NCI-H1092 (cell line): ENCODE results near the gene RPRD1A.
"Not testable (repeated sequence)": the region's sequence is repeated elsewhere in the genome, so short reads cannot be mapped to it uniquely, and the experiment has no call there.

Experiments
- DNase-seq: peaks from one replicate; lab custom pipeline; 2025; lab: John Stamatoyannopoulos, UW

The RPRD1A gene

GRCh38 chr18:35968278-35968880, 99.0 kb downstream of the RPRD1A start:
- no peak for DNase-seq

- DNase-seq = not testable (repeated sequence)
These were observed 99.5 kb downstream of the RPRD1A start for GRCh38 chr18:35967866-35968265.

GRCh38 chr18:35964319-35964718, 103.0 kb downstream of the RPRD1A start:
- DNase-seq = no peak

DNA sequence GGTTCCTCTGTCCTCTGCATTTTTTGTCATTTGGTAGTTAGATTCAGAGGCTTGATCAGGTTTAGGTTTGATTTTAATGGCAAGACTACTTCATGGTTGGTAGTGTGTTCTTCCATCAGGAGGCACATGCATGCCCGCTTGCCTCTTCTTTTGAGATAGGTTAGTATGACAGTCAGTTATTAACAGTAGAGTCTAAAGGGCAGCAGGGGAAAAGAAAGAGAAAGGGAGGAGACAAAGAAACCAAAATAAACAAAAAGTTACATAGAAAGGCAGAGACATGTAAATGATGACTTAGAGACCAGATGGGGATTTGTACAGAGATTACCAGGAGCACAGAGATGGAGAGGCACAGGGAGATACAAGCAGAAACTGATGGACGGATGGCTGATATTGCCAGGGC, 105.0 kb downstream of the RPRD1A start:
- no peak for DNase-seq

DNA sequence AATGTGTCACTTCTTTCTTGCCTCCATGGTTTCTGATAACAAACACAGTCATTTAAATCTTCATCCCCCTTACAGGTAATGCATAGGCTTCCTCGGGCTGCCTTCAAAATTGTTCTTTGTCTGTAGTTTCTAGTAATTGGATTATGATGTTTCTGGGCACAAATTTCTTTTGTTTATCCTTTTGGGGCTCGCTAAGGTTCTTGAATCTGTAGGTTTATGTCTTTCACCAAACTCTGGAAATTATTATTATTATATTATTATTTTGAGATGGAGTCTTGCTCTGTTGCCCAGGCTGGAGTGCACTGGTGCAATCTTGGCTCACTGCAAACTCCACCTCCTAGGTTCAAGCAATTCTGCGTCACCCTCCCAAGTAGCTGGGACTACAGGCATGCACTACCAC, 111.1 kb downstream of the RPRD1A start:
- DNase-seq = no peak

DNA sequence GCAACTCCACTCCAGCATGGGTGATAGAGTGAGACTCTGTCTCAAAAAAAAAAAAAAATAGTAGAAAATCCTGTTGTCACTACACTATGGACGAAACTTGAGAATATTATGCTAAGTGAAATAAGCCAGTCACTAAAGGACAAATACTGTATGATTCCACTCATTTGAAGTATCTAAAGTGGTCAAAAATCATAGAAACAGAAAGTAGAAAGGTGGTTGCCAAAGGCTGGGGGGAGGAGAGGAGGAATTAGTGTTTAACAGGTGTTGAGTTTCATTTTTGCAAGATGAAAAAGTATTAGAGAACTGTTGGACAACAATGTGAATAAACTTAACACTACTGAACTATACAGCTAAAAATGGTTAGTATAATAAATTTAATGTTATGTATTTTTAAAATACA, 113.7 kb downstream of the RPRD1A start:
- DNase-seq = no peak

GRCh38 chr18:35950628-35950982, 116.8 kb downstream of the RPRD1A start:
- DNase-seq = no peak

- peak; percentile 76 for DNase-seq
These were observed 117.3 kb downstream of the RPRD1A start for GRCh38 chr18:35949903-35950627.

DNA sequence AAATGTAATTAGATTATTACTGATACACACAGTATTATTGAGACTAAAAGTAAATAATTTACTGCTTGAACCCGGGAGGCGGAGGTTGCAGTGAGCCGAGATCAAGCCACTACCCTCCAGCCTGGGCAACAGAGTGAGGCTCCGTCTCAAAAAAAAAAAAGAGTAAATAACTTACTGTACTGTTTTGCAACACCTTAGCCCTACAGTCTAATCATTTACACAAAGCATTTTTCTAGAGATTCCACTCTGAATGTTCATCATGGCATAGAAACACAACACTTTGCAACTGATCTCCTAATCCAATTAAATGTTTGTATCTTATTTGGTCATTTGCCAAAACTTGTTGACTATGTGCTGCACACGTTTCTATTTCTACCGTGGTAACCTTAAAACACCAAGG, 118.3 kb downstream of the RPRD1A start:
- no peak for DNase-seq

- no peak for DNase-seq
These were observed 119.3 kb downstream of the RPRD1A start for GRCh38 chr18:35948080-35948479.

GRCh38 chr18:35942661-35943060, 124.7 kb downstream of the RPRD1A start:
- no peak for DNase-seq

GRCh38 chr18:35942133-35942532, 125.2 kb downstream of the RPRD1A start:
- no peak for DNase-seq

GRCh38 chr18:35941299-35941698, 126.1 kb downstream of the RPRD1A start:
- DNase-seq = no peak
